HG03064 (cell line): Measurements from ENCODE around the gene PLGRKT.
"Not testable (repeated sequence)": the region's sequence is repeated elsewhere in the genome, so short reads cannot be mapped to it uniquely, and the experiment has no call there.

Source experiments
- ATAC-seq: cut with Tn5 transposase; IDR thresholded peaks from one replicate; pipeline ENCODE4 v1.9.1; 2021; ENCODE audit warnings: low read depth; ENCODE audit not compliant: unreplicated experiment

The PLGRKT gene

DNA sequence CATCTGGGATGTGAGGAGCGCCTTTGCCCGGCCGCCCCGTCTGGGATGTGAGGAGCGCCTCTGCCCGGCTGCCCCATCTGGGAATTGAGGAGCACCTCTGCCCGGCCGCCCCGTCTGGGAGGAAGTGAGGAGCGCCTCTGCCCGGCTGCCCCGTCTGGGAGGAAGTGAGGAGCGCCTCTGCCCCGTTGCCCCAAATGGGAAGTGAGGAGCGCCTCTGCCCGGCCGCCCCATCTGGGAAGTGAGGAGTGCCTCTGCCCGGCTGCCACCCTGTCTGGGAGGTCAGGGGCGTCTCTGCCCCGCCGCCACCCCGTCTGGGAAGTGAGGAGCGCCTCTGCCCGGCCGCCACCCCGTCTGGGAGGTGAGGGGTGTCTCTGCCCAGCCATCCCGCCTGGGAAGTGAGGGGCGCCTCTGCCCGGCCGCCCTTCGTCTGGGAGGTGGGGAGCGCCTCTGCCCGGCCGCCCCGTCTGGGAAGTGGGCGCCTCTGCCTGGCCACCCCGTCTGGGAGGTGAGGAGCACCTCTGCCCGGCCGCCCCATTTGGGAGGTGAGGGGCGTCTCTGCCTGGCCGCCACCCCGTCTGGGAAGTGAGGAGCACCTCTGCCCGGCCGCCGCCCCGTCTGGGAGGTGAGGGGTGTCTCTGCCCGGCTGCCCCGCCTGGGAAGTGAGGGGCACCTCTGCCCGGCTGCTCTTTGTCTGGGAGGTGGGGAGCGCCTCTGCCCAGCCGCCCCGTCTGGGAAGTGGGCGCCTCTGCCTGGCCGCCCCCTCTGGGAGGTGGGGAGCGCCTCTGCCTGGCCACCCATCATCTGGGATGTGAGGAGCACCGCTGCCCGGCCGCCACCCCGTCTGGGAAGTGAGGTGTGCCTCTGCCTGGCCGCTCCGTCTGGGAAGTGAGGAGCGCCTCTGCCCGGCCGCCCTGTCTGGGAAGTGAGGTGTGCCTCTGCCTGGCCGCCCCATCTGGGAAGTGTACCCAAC is 3.6 kb downstream of the PLGRKT start:
- not testable (repeated sequence) for ATAC-seq

DNA sequence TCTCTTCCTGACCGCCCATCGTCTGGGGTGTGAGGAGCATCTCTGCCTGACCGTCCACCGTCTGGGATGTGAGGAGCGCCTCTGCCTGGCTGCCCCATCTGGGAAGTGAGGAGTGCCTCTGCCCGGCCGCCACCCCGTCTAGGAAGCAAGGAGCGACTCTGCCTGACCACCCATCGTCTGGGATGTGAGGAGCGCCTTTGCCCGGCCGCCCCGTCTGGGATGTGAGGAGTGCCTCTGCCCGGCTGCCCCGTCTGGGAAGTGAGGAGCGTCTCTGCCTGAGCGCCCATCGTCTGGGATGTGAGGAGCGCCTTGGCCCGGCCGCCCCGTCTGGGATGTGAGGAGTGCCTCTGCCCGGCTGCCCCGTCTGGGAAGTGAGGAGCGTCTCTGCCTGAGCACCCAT is 4.4 kb downstream of the PLGRKT start:
- not testable (repeated sequence) for ATAC-seq

DNA sequence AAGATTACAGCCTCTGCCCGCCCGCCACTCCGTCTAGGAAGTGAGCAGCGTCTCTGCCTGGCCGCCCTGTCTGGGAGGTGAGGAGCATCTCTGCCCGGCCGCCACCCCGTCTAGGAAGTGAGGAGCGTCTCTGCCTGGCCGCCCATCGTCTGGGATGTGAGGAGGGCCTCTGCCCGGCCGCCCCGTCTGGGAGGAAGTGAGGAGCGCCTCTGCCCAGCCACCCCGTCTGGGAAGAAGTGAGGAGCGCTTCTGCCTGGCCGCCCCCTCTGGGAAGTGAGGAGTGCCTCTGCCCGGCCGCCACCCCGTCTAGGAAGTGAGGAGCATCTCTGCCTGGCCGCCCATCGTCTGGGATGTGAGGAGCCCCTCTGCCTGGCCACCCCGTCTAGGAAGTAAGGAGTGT is 4.8 kb downstream of the PLGRKT start:
- not testable (repeated sequence) for ATAC-seq

DNA sequence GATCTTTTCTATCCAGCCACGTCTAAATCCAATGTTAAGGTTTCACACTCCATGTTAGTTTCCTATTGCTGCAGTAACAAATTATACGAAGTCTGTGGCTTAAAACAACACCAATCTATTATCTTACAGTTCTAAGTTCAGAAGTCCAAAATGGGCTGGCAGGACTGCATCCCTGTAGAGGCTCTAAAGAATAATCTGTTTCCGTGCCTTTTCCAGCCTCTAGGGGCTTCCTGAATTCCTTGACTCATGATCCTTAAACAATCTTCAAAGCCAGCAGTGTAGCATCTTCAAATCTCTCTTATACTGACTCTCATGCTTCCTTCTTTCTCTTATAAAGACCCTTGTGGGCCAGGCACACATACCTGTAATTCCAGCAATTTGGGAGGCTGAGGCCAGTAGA is 6.8 kb downstream of the PLGRKT start:
- no peak for ATAC-seq

DNA sequence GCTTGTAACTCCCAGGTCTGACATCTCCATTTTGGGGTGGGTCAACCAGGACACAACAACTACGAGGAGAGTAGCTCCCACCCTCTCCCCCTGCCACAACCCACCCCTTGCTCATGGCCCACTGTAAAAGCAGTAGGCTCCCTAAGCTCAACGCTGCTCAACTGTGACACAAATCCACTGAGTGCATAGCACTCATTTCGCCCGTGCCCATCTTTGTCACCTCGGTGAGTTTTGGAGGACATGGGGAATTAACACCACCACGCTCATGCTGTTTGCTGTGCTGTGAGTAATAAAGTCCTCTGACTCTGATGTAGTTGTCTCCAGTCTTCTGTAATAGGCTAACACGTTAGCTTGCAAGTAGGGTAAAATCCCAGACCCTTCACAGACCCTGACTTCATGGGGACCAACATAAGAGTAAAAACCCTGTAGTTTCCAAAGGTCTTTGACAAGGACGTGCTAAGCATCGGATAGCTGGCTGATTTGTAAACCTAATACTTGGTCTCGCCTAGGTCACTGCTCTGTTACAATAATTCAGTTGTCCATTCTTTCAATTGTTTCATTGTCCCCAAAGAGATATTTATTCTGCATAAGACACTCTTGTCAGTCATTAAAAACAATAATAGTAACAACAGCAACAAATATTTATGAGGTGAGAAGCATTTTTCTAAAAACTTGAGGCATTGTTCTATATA is 7.7 kb downstream of the PLGRKT start:
- no peak for ATAC-seq

DNA sequence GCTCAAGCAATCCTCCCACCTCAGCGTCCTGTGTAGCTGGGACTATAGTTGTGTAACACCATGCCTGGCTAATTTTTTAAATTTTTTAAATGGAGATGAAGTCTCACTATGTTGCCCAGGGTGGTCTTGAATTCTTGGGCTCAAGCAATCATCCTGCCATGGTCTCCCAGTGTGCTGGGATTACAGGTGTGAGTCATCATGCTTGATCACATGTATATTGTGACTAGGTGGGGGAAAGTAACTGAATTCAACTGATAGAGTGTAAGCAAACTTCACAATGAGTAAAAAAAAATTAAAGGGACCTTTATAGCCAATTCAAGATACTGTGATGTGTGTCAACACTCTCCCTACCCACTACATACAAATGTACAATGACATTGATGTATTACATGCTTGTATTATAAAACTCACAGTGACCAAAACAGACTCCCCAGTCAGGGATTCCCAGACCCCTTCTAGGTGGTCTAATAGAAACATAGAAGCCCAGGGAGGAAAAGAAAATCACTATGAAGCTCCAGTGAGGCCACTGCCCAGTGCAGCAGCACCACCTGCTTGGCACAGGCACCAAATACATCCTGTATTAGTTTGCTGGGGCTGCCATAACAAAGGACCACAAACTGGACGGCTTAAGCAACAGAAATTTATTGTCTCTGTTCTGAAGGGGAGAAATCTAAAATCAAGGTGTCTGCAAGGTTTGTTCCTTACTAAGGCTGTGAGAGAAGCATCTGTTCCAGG is 8.8 kb downstream of the PLGRKT start:
- no peak for ATAC-seq

DNA sequence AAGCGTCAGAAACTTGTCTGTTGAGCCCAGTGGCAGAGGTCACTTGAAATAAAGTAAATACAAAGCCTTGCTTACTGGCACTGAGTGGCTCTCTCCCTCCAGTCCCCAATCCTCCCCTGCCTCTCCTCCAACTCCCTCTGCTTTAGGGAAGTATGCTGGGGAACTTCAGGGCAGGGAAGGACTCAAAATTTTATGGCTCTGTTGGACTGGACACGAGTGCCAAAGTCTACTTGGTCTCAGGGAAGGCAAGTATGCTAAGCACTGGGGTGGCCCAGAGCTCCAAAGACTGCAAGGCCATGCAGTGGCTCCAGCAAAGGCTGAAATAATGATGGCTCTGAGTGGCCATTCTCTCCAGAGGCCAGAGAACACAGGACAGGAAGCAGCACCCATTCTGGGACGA is 9.6 kb downstream of the PLGRKT start:
- ATAC-seq, result no peak

DNA sequence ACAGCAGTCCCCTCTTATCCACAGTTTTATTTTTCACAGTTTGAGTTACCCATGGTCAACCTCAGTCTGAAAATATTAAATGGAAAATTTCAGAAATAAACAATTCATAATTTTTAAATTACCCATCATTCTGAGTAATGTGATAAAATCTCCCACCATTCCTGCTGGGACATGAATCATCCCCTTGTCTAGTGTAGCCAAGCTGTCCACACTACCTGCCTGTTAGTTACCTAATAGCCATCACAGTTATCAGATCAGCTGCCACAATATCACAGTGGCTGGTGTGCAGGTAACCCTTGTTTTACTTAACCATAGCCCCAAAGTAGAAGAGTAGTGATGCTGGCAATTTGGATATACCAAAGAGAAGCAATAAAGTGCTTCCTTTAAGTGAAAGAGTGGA is 10.7 kb downstream of the PLGRKT start:
- no peak for ATAC-seq

DNA sequence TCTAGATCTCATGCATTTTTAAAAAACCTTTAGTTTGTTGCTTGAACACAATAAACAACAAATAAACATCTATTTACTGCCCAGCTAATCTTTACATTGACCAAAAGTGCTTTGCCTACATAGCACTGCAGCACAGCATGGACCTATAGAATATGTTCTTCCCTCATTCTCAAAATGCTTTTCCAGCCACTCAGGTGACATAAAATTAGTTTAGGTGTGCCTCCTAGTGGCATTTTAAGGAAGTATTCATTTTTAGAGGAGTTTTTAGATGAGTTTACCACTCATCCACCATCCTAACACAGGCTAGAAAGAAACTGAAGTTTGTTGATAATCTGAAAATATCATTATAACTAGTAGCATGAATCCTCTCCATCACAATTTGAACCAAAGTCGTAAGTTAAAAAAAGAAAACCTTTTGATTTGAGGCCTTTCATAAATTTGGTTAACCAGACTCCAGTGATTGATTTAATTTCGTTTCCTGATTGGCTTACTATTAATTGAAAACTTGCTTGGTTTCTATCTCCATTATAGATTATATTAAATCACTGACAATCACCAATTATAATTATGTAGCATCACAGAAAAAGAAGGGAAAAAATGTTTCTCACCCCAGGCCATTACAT is 12.6 kb downstream of the PLGRKT start:
- ATAC-seq, result no peak

DNA sequence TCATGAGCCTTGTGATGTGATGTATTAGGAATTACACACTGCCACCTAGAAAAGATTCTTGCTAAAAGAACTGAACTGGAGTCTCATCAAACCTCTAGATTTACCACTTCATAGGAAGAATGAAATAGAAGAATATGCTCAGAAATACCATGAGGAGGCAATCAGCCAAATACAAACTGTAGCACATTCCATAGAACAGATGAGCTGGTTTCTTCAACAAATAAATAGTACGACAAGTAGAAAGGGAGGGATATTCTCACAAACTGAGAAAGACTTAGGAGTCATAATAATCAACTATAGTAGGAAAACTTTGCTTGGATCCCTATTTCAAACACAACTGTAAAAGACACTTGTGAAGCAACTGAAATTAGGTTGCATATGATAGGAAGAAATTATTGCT is 15.4 kb downstream of the PLGRKT start:
- ATAC-seq, result no peak

DNA sequence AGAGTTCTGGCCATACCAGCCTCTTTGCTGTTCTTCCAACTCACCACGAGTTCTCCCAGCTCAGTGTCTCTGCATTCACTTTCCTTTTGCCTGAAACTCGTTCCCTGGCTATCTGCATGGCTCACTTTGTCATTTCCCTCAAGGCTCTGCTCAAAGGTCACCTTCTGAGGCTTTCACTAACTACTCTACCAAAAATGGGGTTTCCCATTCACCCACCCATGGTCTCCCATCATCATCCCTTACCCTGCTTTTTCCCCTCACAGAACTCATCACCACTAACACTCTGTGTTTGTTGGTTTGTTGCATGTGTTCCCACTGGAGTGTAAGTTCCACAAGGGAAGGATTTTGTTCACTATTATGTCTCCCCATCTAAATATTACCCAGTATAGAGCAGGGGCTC is 16.6 kb downstream of the PLGRKT start:
- no peak for ATAC-seq

DNA sequence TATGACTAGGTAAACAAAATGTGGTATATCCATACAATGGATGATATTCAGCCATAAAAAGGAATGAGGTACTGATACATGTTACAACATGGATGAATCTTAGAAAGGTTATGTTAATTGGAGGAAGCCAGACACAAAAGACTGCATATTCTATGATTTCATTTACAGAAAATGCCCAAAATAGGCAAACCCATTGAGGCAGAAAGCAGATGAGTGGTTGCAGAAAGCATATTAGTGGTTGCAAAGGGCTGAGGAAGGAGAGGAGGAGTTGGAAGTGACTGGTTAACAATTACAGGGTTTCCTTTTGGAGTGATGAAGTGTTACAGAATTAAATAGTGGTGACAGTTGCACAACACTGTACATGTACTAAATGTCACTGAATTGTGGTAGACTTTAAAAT is 17.7 kb downstream of the PLGRKT start:
- no peak for ATAC-seq

DNA sequence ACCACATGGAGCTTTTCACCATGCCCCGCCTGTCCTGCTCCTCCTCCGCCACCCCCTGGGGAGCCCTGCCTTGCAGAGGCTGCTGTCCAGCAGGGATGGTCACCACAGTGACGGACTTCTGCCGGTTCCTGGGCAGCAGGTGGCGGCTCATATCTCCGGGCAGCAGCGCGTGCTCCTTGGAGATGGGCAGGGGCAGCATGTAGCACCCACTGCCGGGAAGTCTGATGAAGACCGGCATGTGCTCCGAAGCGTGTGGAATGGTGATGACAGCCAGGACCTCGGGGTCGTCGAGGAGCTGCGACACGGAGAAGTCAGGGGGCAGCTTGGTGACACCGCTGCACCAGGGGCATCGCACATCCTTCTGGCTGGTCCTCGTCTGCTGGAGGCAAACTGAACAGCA is 19.2 kb downstream of the PLGRKT start:
- no peak for ATAC-seq

DNA sequence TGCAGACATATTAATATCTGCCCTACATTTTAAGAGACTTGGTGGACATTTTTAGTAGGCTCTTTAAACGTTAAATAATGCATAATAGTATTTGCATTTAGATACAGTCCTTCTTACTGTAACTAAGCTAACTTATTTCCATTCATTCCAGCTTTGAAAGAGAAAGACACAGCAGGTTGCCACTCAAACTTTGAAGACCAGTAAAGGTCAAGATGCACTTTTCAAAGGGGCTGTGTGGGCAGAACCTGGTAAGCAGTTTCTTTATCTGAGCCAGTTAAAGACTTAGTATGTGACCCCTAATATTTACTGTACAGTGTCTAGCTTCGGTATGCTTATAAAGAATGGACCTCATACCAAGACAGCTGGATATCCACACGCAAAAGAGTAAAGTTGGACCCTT is 20.8 kb downstream of the PLGRKT start:
- ATAC-seq, result no peak

DNA sequence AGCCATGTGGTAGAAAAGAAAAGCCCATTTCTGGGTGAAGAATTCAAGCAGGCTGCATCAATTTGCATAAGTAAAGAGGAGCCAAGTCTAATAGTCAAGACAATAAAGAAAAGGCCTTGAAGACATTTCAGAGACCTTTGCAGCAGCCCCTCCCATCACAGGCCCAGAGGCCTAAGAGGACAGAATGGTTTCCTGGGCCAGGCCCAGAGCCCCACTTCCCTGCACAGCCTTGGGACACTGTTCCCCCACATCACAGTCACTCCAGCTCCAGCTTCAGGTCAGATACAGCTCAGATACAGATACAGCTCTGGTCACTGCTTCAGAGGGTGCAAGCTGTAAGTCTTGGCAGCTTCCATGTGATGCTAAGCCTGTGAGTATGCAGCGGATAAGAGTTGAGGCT is 29.1 kb downstream of the PLGRKT start:
- ATAC-seq, result no peak

DNA sequence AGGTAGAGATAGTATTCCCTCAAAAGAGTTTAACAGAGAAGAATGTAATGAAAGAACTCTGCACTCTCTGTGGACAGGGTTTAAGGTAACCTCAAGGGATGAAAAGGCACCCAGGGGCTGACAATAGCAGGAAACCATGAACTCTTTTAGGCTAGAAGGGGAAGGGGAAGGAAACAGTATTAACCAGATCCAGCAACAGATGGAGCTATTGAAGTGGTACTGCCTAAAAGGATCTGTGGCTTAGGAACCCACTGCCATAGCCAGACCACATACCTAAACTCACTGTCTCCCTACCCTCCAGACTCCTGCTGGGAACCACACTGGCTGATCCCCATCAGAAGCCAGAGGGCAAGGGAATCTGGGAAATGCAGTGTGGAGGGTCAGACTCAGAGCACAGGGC is 35.5 kb downstream of the PLGRKT start:
- no peak for ATAC-seq

DNA sequence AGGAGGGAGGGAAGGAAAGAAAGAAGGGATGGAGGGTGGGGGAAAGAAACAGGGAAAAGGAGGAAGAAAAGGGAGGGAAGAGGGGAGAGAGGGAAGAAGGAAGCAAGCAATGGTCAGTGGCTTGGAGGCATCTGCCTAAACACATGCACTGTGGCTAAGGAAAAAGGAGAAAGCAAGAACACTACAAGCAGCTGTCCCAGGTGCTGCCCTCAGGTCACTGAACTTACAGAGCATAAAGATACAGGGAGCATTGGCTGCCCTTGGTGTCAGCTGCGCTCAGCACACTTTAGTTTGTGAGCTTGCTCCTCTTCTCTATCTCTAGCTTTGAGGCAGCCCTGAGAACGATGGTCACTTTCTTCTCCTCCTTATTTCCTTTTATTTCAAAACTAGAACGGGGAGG is 40.2 kb downstream of the PLGRKT start:
- not testable (repeated sequence) for ATAC-seq

DNA sequence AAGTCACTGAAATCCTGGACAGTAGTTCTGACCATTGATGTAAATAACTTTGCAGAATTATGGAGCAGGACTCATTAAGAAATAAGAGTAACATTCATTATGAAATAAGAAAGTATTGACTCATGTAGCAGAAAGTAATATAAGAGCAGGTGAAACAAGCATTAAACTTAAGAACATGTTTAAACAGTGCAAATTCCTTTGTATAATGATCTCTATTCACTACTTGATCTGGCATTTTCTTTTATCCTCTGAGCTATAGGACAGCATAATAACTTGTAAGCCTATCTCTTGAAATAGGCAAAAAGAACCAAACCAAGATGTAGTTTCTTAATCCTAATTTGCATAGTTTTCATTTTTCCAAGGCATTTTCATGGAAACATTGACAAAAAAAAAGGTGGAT is 42.3 kb downstream of the PLGRKT start:
- ATAC-seq, result no peak

DNA sequence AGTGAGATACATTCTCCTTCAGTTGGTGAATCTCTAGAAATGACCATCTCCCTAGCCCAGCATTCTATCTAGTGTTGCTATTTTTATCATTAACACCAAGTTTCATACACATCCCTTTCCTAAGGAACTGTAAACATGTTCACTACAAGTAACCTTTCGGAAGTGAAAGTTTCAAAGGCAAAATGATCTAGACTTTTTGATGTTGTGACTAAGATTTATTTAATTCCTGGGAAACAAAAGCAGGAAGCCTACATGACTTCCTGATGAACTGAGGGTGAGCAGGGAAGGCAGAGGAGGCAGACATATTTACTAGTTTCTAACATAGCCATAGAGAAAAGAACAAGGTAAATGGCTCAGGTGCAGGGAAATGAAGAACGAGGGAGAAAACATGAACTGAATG is 43.7 kb downstream of the PLGRKT start:
- ATAC-seq, result not testable (repeated sequence)

DNA sequence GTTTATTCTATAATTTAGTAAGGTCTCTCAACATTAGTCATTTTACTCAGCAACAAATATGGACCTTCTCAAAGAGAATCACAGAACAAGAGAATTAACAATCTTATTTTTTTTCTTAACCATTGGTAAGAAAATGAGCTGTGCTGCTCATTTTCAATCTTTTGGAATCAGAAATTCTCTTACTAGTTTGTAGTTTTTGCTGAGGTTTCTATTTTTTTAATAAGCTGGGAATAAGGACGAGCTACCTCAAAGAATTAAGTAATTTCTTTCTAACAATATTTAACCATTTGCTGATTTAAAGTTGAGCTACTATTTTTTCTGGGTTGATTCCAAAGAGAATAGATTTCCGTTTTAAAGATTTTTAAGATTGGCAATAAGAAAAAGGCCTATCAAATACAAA is 44.2 kb downstream of the PLGRKT start:
- no peak for ATAC-seq

DNA sequence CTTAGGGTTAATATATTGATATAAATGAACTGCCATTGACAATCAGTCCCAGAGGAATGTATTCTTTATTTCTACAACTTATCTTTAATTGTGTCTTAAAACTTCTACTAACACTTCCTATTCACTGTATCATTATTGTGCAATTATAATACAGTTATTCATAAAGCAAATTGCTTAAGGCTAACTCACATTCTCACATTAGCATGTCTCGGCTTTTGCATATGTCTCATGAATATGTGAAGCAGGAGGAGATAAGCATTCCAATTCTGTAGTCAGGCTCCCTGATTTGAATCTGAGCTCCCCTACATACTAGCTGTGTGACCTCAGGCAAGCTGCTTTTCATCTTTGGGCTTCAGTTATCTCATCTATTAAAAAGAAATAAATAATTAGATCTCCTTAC is 45.4 kb downstream of the PLGRKT start:
- ATAC-seq, result no peak
